ENCODE data around the gene SVIL.
A peak's percentile ranks its signal among the peaks of the same experiment; 100 is the strongest.

The SVIL gene

GRCh38 chr10:29634764-29635625, at the start of gene SVIL:
Gene SVIL, minus strand, starts transcription at chr10:29634971. Its CDS starts 79,913 bp downstream, at chr10:29555058.
- peaks cover 37% of the 10 kb centered on the region for H3K4me1 ChIP-seq (ENCODE audit: control insufficient read depth, insufficient read depth, low read length)
- H3K4me3 ChIP-seq (ENCODE audit: low read depth, low read length): peak within 1 kb of the TSS; percentile 58
- H3K27me3 ChIP-seq (ENCODE audit: control insufficient read depth, insufficient read depth, low read length): no peaks in the 10 kb centered on the region
- H3K9ac ChIP-seq (ENCODE audit: low read length): peak within 1 kb of the TSS; percentile 67
- H3K9me3 ChIP-seq (ENCODE audit: control insufficient read depth, insufficient read depth, low read depth, low read length): 0 out of 2 replicates have a peak, but pooled peaks cover 3% of the 10 kb centered on the region
- H3K36me3 ChIP-seq (ENCODE audit: control insufficient read depth, insufficient read depth, low read length): no peaks in the 10 kb centered on the region
- H3K27ac ChIP-seq (ENCODE audit: low read depth, low read length): peak within 1 kb of the TSS; percentile 78

GRCh38 chr10:29681676-29682448, 47.1 kb upstream of the SVIL start:
- H3K9ac ChIP-seq (ENCODE audit: low read length): no peak overlapping the region
- no peak overlapping the region for H3K27ac ChIP-seq (ENCODE audit: low read depth, low read length)
- H3K4me1 ChIP-seq (ENCODE audit: control insufficient read depth, insufficient read depth, low read length): peaks cover 14% of the 10 kb centered on the region

GRCh38 chr10:29680091-29680490, 45.3 kb upstream of the SVIL start:
- H3K27ac ChIP-seq (ENCODE audit: low read depth, low read length): no peak overlapping the region

More at GRCh38 chr10:29681676-29682448, 47.1 kb upstream of the SVIL start:
- H3K9me3 ChIP-seq (ENCODE audit: control insufficient read depth, insufficient read depth, low read depth, low read length): peaks cover 16% of the 10 kb centered on the region
- peaks cover 38% of the 10 kb centered on the region for H3K36me3 ChIP-seq (ENCODE audit: control insufficient read depth, insufficient read depth, low read length)
- H3K27me3 ChIP-seq (ENCODE audit: control insufficient read depth, insufficient read depth, low read length): no peaks in the 10 kb centered on the region
- no peak overlapping the region for H3K4me3 ChIP-seq (ENCODE audit: low read depth, low read length)

GRCh38 chr10:29676732-29677131, 42.0 kb upstream of the SVIL start:
- H3K27me3 ChIP-seq (ENCODE audit: control insufficient read depth, insufficient read depth, low read length): no peaks in the 10 kb centered on the region
- H3K9ac ChIP-seq (ENCODE audit: low read length): no peak overlapping the region
- H3K9me3 ChIP-seq (ENCODE audit: control insufficient read depth, insufficient read depth, low read depth, low read length): peaks cover 50% of the 10 kb centered on the region
- H3K4me1 ChIP-seq (ENCODE audit: control insufficient read depth, insufficient read depth, low read length): peaks cover under 1% of the 10 kb centered on the region; the same call in 1 of the 2 replicates
- no peak overlapping the region for H3K4me3 ChIP-seq (ENCODE audit: low read depth, low read length)
- H3K36me3 ChIP-seq (ENCODE audit: control insufficient read depth, insufficient read depth, low read length): peaks cover 44% of the 10 kb centered on the region
- H3K27ac ChIP-seq (ENCODE audit: low read depth, low read length): no peak overlapping the region

More at GRCh38 chr10:29680091-29680490, 45.3 kb upstream of the SVIL start:
- H3K27me3 ChIP-seq (ENCODE audit: control insufficient read depth, insufficient read depth, low read length): no peaks in the 10 kb centered on the region
- peaks cover 4% of the 10 kb centered on the region; the same call in 1 of the 2 replicates for H3K4me1 ChIP-seq (ENCODE audit: control insufficient read depth, insufficient read depth, low read length)
- H3K36me3 ChIP-seq (ENCODE audit: control insufficient read depth, insufficient read depth, low read length): peaks cover 45% of the 10 kb centered on the region
- H3K9me3 ChIP-seq (ENCODE audit: control insufficient read depth, insufficient read depth, low read depth, low read length): peaks cover 33% of the 10 kb centered on the region
- H3K4me3 ChIP-seq (ENCODE audit: low read depth, low read length): no peak overlapping the region
- no peak overlapping the region for H3K9ac ChIP-seq (ENCODE audit: low read length)

- H3K36me3 ChIP-seq (ENCODE audit: control insufficient read depth, insufficient read depth, low read length): peaks cover 44% of the 10 kb centered on the region
- H3K4me1 ChIP-seq (ENCODE audit: control insufficient read depth, insufficient read depth, low read length): no peaks in the 10 kb centered on the region
- H3K9ac ChIP-seq (ENCODE audit: low read length): no peak overlapping the region
- H3K9me3 ChIP-seq (ENCODE audit: control insufficient read depth, insufficient read depth, low read depth, low read length): peaks cover 50% of the 10 kb centered on the region
- no peak overlapping the region for H3K27ac ChIP-seq (ENCODE audit: low read depth, low read length)
- H3K27me3 ChIP-seq (ENCODE audit: control insufficient read depth, insufficient read depth, low read length): no peaks in the 10 kb centered on the region
- no peak overlapping the region for H3K4me3 ChIP-seq (ENCODE audit: low read depth, low read length)
Measured at GRCh38 chr10:29675984-29676383, 41.2 kb upstream of the SVIL start.

GRCh38 chr10:29671968-29672367, 37.2 kb upstream of the SVIL start:
- Histone ChIP-seq H3K4me1 (ENCODE audit: control insufficient read depth, insufficient read depth, low read length) (peaks cover 9% of the 10 kb centered on the region; the same call in 1 of the 2 replicates), H3K9ac (ENCODE audit: low read length) (no peak overlapping the region), H3K4me3 (ENCODE audit: low read depth, low read length) (no peak overlapping the region), H3K36me3 (ENCODE audit: control insufficient read depth, insufficient read depth, low read length) (peaks cover 21% of the 10 kb centered on the region), H3K9me3 (ENCODE audit: control insufficient read depth, insufficient read depth, low read depth, low read length) (peaks cover 35% of the 10 kb centered on the region), H3K27ac (ENCODE audit: low read depth, low read length) (no peak overlapping the region), H3K27me3 (ENCODE audit: control insufficient read depth, insufficient read depth, low read length) (no peaks in the 10 kb centered on the region)

- Histone ChIP-seq H3K9ac (ENCODE audit: low read length) (no peak overlapping the region), H3K9me3 (ENCODE audit: control insufficient read depth, insufficient read depth, low read depth, low read length) (peaks cover 29% of the 10 kb centered on the region), H3K27me3 (ENCODE audit: control insufficient read depth, insufficient read depth, low read length) (no peaks in the 10 kb centered on the region), H3K4me1 (ENCODE audit: control insufficient read depth, insufficient read depth, low read length) (peaks cover 16% of the 10 kb centered on the region; the same call in 1 of the 2 replicates), H3K4me3 (ENCODE audit: low read depth, low read length) (no peak overlapping the region), H3K36me3 (ENCODE audit: control insufficient read depth, insufficient read depth, low read length) (peaks cover 16% of the 10 kb centered on the region), H3K27ac (ENCODE audit: low read depth, low read length) (no peak overlapping the region)
Measured at GRCh38 chr10:29671228-29671780, 36.5 kb upstream of the SVIL start.

- Histone ChIP-seq H3K27ac (ENCODE audit: low read depth, low read length) (no peak overlapping the region), H3K4me1 (ENCODE audit: control insufficient read depth, insufficient read depth, low read length) (peaks cover 18% of the 10 kb centered on the region; the same call in 1 of the 2 replicates), H3K9me3 (ENCODE audit: control insufficient read depth, insufficient read depth, low read depth, low read length) (peaks cover 24% of the 10 kb centered on the region), H3K9ac (ENCODE audit: low read length) (no peak overlapping the region), H3K4me3 (ENCODE audit: low read depth, low read length) (no peak overlapping the region), H3K27me3 (ENCODE audit: control insufficient read depth, insufficient read depth, low read length) (no peaks in the 10 kb centered on the region), H3K36me3 (ENCODE audit: control insufficient read depth, insufficient read depth, low read length) (peaks cover 11% of the 10 kb centered on the region)
Measured at GRCh38 chr10:29670761-29671160, 36.0 kb upstream of the SVIL start.

GRCh38 chr10:29669149-29669548, 34.4 kb upstream of the SVIL start:
- H3K9ac ChIP-seq (ENCODE audit: low read length): no peak overlapping the region
- peaks cover 18% of the 10 kb centered on the region; the same call in 1 of the 2 replicates for H3K4me1 ChIP-seq (ENCODE audit: control insufficient read depth, insufficient read depth, low read length)
- H3K36me3 ChIP-seq (ENCODE audit: control insufficient read depth, insufficient read depth, low read length): no peaks in the 10 kb centered on the region
- no peak overlapping the region for H3K4me3 ChIP-seq (ENCODE audit: low read depth, low read length)
- H3K9me3 ChIP-seq (ENCODE audit: control insufficient read depth, insufficient read depth, low read depth, low read length): peaks cover 8% of the 10 kb centered on the region
- no peak overlapping the region for H3K27ac ChIP-seq (ENCODE audit: low read depth, low read length)
- no peaks in the 10 kb centered on the region for H3K27me3 ChIP-seq (ENCODE audit: control insufficient read depth, insufficient read depth, low read length)

- Histone ChIP-seq H3K36me3 (ENCODE audit: control insufficient read depth, insufficient read depth, low read length) (no peaks in the 10 kb centered on the region), H3K27ac (ENCODE audit: low read depth, low read length) (no peak overlapping the region), H3K4me3 (ENCODE audit: low read depth, low read length) (no peak overlapping the region), H3K27me3 (ENCODE audit: control insufficient read depth, insufficient read depth, low read length) (no peaks in the 10 kb centered on the region), H3K4me1 (ENCODE audit: control insufficient read depth, insufficient read depth, low read length) (peaks cover 18% of the 10 kb centered on the region; the same call in 1 of the 2 replicates), H3K9me3 (ENCODE audit: control insufficient read depth, insufficient read depth, low read depth, low read length) (peaks cover 2% of the 10 kb centered on the region), H3K9ac (ENCODE audit: low read length) (no peak overlapping the region)
Measured at GRCh38 chr10:29668628-29669027, 33.9 kb upstream of the SVIL start.

Data from HUES6 (cell line).